ENCODE measurements around the gene ALPI.

ALPI gene

GRCh38 chr2:232466221-232466620, 10.3 kb downstream of the ALPI start:
- no peak overlapping the region for H3K27ac ChIP-seq (ENCODE audit: low read length)
- H3K36me3 ChIP-seq (ENCODE audit: control insufficient read depth in 2 of 2, insufficient read depth in 2 of 2, low read length in 2 of 2), result no peaks in the 10 kb centered on the region

GRCh38 chr2:232473467-232473890, 17.5 kb downstream of the ALPI start:
- Histone ChIP-seq H3K9me3 (ENCODE audit: control insufficient read depth in 2 of 2, low read length in 2 of 2) (peaks cover 0 to 3% of the 10 kb centered on the region in 2 donors), H3K36me3 (ENCODE audit: control insufficient read depth in 2 of 2, insufficient read depth in 2 of 2, low read length in 2 of 2) (no peaks in the 10 kb centered on the region), H3K9ac (ENCODE audit: low read length in 2 of 2) (no peak overlapping the region), H3K4me1 (ENCODE audit: control insufficient read depth, insufficient read depth, low read length) (no peaks in the 10 kb centered on the region), H3K27ac (ENCODE audit: low read length) (no peak overlapping the region), H3K4me3 (ENCODE audit: low read length in 2 of 2) (no peak overlapping the region), H3K27me3 (ENCODE audit: control insufficient read depth in 1 of 2, insufficient read depth in 2 of 2, low read length in 2 of 2) (peaks cover 13 to 21% of the 10 kb centered on the region in 2 donors)

More at GRCh38 chr2:232466221-232466620, 10.3 kb downstream of the ALPI start:
- H3K9me3 ChIP-seq (ENCODE audit: control insufficient read depth in 2 of 2, low read length in 2 of 2), result no peaks in the 10 kb centered on the region
- no peaks in the 10 kb centered on the region for H3K4me1 ChIP-seq (ENCODE audit: control insufficient read depth, insufficient read depth, low read length)
- H3K4me3 ChIP-seq (ENCODE audit: low read length in 2 of 2), result no peak overlapping the region
- no peak overlapping the region for H3K9ac ChIP-seq (ENCODE audit: low read length in 2 of 2)
- peaks cover 0 to 12% of the 10 kb centered on the region in 2 donors for H3K27me3 ChIP-seq (ENCODE audit: control insufficient read depth in 1 of 2, insufficient read depth in 2 of 2, low read length in 2 of 2)

- H3K27me3 ChIP-seq (ENCODE audit: control insufficient read depth in 1 of 2, insufficient read depth in 2 of 2, low read length in 2 of 2), result peaks cover 11 to 21% of the 10 kb centered on the region in 2 donors
- no peak overlapping the region for H3K27ac ChIP-seq (ENCODE audit: low read length)
These were observed 20.1 kb downstream of the ALPI start for GRCh38 chr2:232476045-232476444.

DNA sequence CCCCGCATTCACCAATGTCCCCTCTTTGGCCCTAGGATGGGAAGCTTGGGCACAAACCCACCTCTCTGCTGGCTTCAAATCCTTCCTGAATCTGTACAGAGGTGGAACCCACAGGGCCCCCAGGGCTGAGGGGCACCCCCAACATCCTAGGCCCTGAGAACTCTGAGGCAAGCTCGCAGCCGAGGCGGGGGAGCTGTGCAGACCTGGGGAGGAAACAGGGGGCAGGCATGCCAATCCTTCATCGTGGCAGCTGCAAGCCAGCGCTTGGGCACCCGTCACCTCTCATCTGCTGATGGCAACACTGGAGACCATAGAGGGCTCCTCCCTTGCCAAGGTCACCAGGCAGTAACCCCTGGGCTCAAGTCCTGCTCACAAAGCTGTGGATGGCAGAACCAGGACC, 20.8 kb downstream of the ALPI start:
- Histone ChIP-seq H3K4me3 (ENCODE audit: low read length in 2 of 2) (no peak overlapping the region), H3K36me3 (ENCODE audit: control insufficient read depth in 2 of 2, insufficient read depth in 2 of 2, low read length in 2 of 2) (no peaks in the 10 kb centered on the region), H3K4me1 (ENCODE audit: control insufficient read depth, insufficient read depth, low read length) (no peaks in the 10 kb centered on the region), H3K27ac (ENCODE audit: low read length) (no peak overlapping the region), H3K27me3 (ENCODE audit: control insufficient read depth in 1 of 2, insufficient read depth in 2 of 2, low read length in 2 of 2) (peaks cover 12 to 21% of the 10 kb centered on the region in 2 donors), H3K9ac (ENCODE audit: low read length in 2 of 2) (no peak overlapping the region), H3K9me3 (ENCODE audit: control insufficient read depth in 2 of 2, low read length in 2 of 2) (peaks cover 0 to 3% of the 10 kb centered on the region in 2 donors)

More at GRCh38 chr2:232476045-232476444, 20.1 kb downstream of the ALPI start:
- H3K4me1 ChIP-seq (ENCODE audit: control insufficient read depth, insufficient read depth, low read length), result no peaks in the 10 kb centered on the region
- H3K36me3 ChIP-seq (ENCODE audit: control insufficient read depth in 2 of 2, insufficient read depth in 2 of 2, low read length in 2 of 2), result no peaks in the 10 kb centered on the region
- H3K4me3 ChIP-seq (ENCODE audit: low read length in 2 of 2), result no peak overlapping the region
- H3K9me3 ChIP-seq (ENCODE audit: control insufficient read depth in 2 of 2, low read length in 2 of 2), result peaks cover 0 to 3% of the 10 kb centered on the region in 2 donors
- no peak overlapping the region for H3K9ac ChIP-seq (ENCODE audit: low read length in 2 of 2)

DNA sequence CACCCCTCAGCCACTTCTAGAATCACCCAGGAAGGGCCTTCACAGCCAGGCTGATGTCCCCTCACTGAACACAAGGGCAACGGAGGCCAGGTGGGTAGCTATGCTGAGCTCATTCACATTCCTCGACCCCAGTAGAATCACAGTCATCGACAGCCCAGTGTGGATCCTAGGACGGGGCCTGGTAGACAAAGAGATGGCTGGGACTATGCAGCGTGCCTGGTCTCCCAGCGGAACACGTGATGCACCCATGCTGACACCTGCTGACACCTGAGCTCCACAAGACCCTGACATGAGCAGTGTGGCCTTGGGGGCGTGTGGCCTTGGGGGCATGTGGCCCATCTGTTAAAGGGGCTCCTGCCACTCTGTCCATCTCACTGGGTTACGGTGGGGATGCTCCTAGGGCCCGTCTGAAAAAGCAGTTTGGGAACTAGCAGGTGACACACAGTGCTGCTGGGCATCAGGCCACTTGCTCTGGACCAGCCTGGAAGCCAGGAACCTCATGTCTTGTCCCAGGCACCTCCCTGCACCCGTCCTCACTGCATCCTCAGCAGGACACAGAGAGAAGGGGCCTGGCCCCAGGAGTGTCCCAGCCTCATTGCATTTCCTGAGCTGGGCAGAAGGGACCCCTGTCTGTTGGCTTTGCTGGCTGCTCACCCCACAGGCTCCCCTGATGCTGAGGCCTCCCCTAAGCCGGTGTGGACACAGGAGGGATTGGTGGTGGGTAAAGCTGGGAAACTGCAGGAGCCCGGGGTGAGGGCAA, 22.0 kb downstream of the ALPI start:
- Histone ChIP-seq H3K9me3 (ENCODE audit: control insufficient read depth in 2 of 2, low read length in 2 of 2) (no peaks in the 10 kb centered on the region), H3K4me1 (ENCODE audit: control insufficient read depth, insufficient read depth, low read length) (no peaks in the 10 kb centered on the region), H3K9ac (ENCODE audit: low read length in 2 of 2) (no peak overlapping the region), H3K27ac (ENCODE audit: low read length) (no peak overlapping the region), H3K36me3 (ENCODE audit: control insufficient read depth in 2 of 2, insufficient read depth in 2 of 2, low read length in 2 of 2) (no peaks in the 10 kb centered on the region), H3K4me3 (ENCODE audit: low read length in 2 of 2) (no peak overlapping the region), H3K27me3 (ENCODE audit: control insufficient read depth in 1 of 2, insufficient read depth in 2 of 2, low read length in 2 of 2) (peaks cover 12 to 16% of the 10 kb centered on the region in 2 donors)

DNA sequence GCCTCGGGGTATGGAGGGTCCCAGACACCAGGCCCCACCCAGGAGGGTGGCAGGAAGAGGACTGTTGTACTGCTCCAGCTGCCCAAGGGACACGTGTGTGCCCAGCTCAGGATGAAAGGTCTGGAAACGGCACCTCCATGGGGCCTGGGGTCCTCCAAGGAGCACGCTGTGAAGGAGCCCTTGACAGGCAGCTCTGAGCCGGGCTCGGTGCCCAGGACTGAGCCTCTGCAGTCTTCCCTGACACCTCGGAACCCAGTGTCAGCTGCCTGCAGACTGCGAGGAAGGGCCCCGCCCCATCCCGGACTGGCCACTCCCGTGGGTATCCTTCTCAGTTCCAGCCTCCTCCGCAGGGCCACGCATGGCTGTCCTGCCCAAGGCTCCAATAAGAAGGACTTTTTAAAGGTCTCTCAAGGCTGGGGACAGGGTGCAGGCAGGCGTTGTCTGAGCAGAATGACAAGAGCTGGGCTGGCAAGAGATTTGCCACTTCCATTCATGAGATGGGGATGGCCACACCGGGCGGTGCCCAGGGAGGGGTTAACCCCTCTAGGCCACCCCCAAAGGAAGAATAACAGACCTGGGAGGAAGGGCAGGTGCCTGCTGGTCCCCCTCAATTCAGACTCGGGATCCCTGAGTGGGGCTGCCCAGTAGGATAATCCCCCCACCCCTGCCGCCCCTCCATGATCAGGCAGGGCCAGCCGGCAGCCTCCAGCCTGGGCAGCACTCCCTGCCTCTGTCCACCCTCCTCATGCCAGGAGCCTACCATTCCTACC, 22.8 kb downstream of the ALPI start:
- no peaks in the 10 kb centered on the region for H3K4me1 ChIP-seq (ENCODE audit: control insufficient read depth, insufficient read depth, low read length)
- peaks cover 11 to 22% of the 10 kb centered on the region in 2 donors for H3K27me3 ChIP-seq (ENCODE audit: control insufficient read depth in 1 of 2, insufficient read depth in 2 of 2, low read length in 2 of 2)

DNA sequence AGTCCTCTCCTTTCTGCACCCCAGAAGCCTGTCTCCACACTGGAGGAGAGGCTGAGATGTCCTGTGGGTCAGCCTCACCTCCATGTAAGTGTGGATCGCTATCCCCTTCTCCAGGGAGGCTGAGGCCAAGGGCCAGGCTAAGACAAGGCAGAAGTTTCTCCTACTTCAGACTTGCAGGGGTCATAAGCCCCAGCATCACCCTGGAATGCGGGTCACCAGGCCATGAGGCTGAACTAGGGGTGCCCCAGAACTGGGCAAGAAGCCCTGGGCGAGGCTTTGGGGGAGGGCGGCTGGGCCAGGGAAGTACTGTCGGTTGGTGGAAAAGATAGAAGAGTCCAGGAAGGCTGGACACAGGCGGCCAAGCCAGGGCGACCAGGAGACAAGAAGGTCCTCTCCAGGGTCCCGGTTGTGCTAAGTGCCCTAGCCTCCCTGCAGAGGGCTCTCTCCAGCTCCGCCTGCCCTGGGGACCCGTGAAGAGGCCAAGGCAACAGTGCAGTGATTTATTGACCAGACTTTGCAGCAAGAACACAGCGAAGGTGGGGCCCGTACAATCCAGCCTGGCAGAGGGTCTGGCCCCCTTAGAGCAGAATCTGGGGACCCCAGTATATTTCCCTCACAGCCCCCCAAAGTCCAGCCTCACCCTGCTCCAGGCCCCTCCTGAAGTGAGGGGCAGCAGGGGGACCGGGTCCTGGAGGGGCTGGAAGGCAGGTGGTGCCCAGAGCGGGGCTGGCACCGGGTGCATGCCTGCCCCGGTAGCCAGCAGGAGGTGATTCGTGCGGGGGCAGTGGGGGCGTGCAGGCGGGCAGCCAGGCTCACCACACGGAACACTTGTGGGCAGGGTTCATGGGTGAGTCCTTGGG, 23.6 kb downstream of the ALPI start:
- H3K9ac ChIP-seq (ENCODE audit: low read length in 2 of 2), result no peak overlapping the region
- H3K27me3 ChIP-seq (ENCODE audit: control insufficient read depth in 1 of 2, insufficient read depth in 2 of 2, low read length in 2 of 2), result peaks cover 14 to 23% of the 10 kb centered on the region in 2 donors
- no peaks in the 10 kb centered on the region for H3K4me1 ChIP-seq (ENCODE audit: control insufficient read depth, insufficient read depth, low read length)
- H3K9me3 ChIP-seq (ENCODE audit: control insufficient read depth in 2 of 2, low read length in 2 of 2), result no peaks in the 10 kb centered on the region
- H3K36me3 ChIP-seq (ENCODE audit: control insufficient read depth in 2 of 2, insufficient read depth in 2 of 2, low read length in 2 of 2), result no peaks in the 10 kb centered on the region
- no peak overlapping the region for H3K27ac ChIP-seq (ENCODE audit: low read length)
- no peak overlapping the region for H3K4me3 ChIP-seq (ENCODE audit: low read length in 2 of 2)

More for the DNA sequence above, 22.8 kb downstream of the ALPI start:
- H3K9me3 ChIP-seq (ENCODE audit: control insufficient read depth in 2 of 2, low read length in 2 of 2), result no peaks in the 10 kb centered on the region
- no peaks in the 10 kb centered on the region for H3K36me3 ChIP-seq (ENCODE audit: control insufficient read depth in 2 of 2, insufficient read depth in 2 of 2, low read length in 2 of 2)
- no peak overlapping the region for H3K4me3 ChIP-seq (ENCODE audit: low read length in 2 of 2)
- no peak overlapping the region for H3K27ac ChIP-seq (ENCODE audit: low read length)
- H3K9ac ChIP-seq (ENCODE audit: low read length in 2 of 2), result no peak overlapping the region

DNA sequence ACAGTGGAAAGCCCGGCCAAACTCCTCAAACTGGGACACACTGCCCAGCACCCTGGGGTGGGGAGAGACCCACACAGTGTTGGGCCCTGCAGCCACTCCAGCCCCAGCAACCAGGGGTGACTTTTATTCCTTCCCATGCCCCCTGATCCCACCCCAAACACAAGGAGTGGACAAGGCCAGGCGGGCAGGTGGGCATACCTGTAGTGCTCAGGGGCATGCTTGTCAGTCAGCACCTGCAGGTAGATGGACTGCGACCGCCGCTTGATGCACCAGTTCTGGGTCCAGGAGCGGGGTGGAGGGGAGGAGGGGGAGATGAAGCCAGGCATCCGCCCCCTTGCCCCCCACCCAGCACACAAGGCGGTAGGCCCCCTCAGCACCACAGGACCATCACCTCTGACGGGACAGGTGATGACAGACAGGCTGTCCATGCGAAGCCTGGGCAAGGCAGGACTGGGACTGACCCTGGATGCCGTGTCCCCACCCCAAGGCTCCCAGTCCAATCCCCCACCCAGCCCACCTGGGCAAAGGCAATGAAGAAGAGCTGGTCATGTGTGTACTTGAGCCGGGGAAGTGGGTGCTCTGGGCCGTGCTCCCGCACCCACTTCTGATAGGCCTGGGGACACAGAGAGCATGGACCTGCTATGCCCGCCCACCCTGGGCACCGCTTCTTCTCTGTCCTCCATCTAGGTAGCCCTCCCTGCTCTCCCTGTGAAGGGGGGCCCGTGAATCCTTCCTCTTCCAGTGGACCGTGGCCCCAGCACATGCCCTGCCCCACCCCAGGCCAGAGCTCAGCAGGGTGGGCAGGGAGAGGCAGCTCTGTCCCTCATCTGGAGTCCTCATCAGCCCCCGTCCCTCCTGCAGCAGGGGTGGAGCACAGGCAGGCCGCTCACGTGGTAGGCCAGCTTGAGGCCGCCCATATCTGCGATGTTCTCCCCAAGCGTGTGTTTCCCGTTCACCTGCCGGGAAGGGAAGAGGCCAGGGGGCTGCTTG, 24.5 kb downstream of the ALPI start:
- H3K4me3 ChIP-seq (ENCODE audit: low read length in 2 of 2), result no peak overlapping the region
- H3K9ac ChIP-seq (ENCODE audit: low read length in 2 of 2), result no peak overlapping the region
- peaks cover 3% of the 10 kb centered on the region for H3K4me1 ChIP-seq (ENCODE audit: control insufficient read depth, insufficient read depth, low read length)
- peaks cover 22 to 26% of the 10 kb centered on the region in 2 donors for H3K27me3 ChIP-seq (ENCODE audit: control insufficient read depth in 1 of 2, insufficient read depth in 2 of 2, low read length in 2 of 2)
- H3K27ac ChIP-seq (ENCODE audit: low read length), result no peak overlapping the region
- H3K36me3 ChIP-seq (ENCODE audit: control insufficient read depth in 2 of 2, insufficient read depth in 2 of 2, low read length in 2 of 2), result no peaks in the 10 kb centered on the region
- no peaks in the 10 kb centered on the region for H3K9me3 ChIP-seq (ENCODE audit: control insufficient read depth in 2 of 2, low read length in 2 of 2)

GRCh38 chr2:232481322-232482140, 25.6 kb downstream of the ALPI start:
- Histone ChIP-seq H3K36me3 (ENCODE audit: control insufficient read depth in 2 of 2, insufficient read depth in 2 of 2, low read length in 2 of 2) (no peaks in the 10 kb centered on the region), H3K4me3 (ENCODE audit: low read length in 2 of 2) (no peak overlapping the region), H3K9me3 (ENCODE audit: control insufficient read depth in 2 of 2, low read length in 2 of 2) (no peaks in the 10 kb centered on the region), H3K9ac (ENCODE audit: low read length in 2 of 2) (no peak overlapping the region), H3K4me1 (ENCODE audit: control insufficient read depth, insufficient read depth, low read length) (peaks cover 5% of the 10 kb centered on the region), H3K27ac (ENCODE audit: low read length) (no peak overlapping the region), H3K27me3 (ENCODE audit: control insufficient read depth in 1 of 2, insufficient read depth in 2 of 2, low read length in 2 of 2) (peaks cover 20 to 35% of the 10 kb centered on the region in 2 donors)
